Measurements from ENCODE around the gene ARFGAP1. TPM values are rescaled to one million over a fixed set of nuclear protein-coding genes. Genes with fewer than 3 reads are reported as not detected.

Gene ARFGAP1
- total and polyA plus RNA-seq, 10 of the 15 experiments (the other 5 are each of a cell fraction or from before 2014, with no cell fraction given) = 0.45 to 79.9 (median 30.8) TPM

- no peak overlapping the region for H3K9ac ChIP-seq (ENCODE audit: control insufficient read depth, insufficient read depth, low read length)
- H3K9me3 ChIP-seq (replicated peaks; ENCODE audit: control insufficient read depth, insufficient read depth, low read length) = no peaks in the 10 kb centered on the region
- POLR2A ChIA-PET = no interaction called here
- H3K27ac ChIP-seq (ENCODE audit: control insufficient read depth, insufficient read depth) = no peak overlapping the region
- H3K36me3 ChIP-seq (ENCODE audit: control insufficient read depth in 2 of 2, insufficient read depth in 2 of 2, low read length in 1 of 2) = peaks cover 6 to 19% of the 10 kb centered on the region in 2 experiments
- RAD21 ChIA-PET (ENCODE audit: unreplicated experiment) = no interaction called here
- DNase-seq (ENCODE audit: low read depth, low spot score) (no peak), FAIRE-seq (no peak), ATAC-seq (no peak)
- SMC1A ChIA-PET (ENCODE audit: uncharacterized antibody, unreplicated experiment) = no interaction called here
- no peak overlapping the region for H3K4me3 ChIP-seq
- no peaks in the 10 kb centered on the region for H3K4me1 ChIP-seq (ENCODE audit: control insufficient read depth, insufficient read depth, low read length)
- CTCF ChIA-PET = no interaction called here
- TF ChIP-seq HDGF (IDR thresholded peaks at IDR 0.05) (no peak), E2F8 (IDR thresholded peaks at IDR 0.05; ENCODE audit: low read depth, partially characterized antibody) (no peak), TCF7 (IDR thresholded peaks at IDR 0.05; ENCODE audit: borderline replicate concordance) (no peak), TBL1XR1 (IDR thresholded peaks at IDR 0.05; ENCODE audit: low read depth, low read length) (no peak), SPI1 (IDR thresholded peaks at IDR 0.05; ENCODE audit: borderline replicate concordance, insufficient read depth, low read depth, low read length) (no peak), SREBF2 (IDR thresholded peaks at IDR 0.05; ENCODE audit: low read length) (no peak)
- H3K4me2 ChIP-seq (ENCODE audit: control insufficient read depth, insufficient read depth) = no peak overlapping the region
- intact Hi-C loops (cut with micrococcal nuclease; ENCODE audit: unreplicated experiment) = no loop called here
- no TSS peak for BruUV-seq (replicated peaks)
- no peaks in the 10 kb centered on the region for H3K79me2 ChIP-seq (ENCODE audit: control insufficient read depth, insufficient read depth, low read length)
- H4K20me1 ChIP-seq (ENCODE audit: control insufficient read depth, insufficient read depth) = no peaks in the 10 kb centered on the region
- H2AFZ ChIP-seq (ENCODE audit: control insufficient read depth, low read depth, low read length) = no peak overlapping the region
- no peaks in the 10 kb centered on the region for H3K27me3 ChIP-seq (replicated peaks in 1 of 2; ENCODE audit: control insufficient read depth in 2 of 2, insufficient read depth in 2 of 2, low read length in 1 of 2)
- 82% methylated on average over 12 of the region's 13 CpGs for WGBS (ENCODE audit: insufficient coverage, insufficient replicate concordance, low lambda C conversion rate, missing lambda C conversion rate)
- in situ Hi-C loops (cut with MboI) = no loop called here
Observed at GRCh38 chr20:63284981-63285524, 12.4 kb downstream of the ARFGAP1 start.

All from GM12878 (cell line).